Tibial nerve (tissue), 3 donors: ENCODE data around the gene WDR45B.

Experiments
- POLR2A ChIP-seq, 2 donors: fragments of 450-650 bp; IDR thresholded peaks; one replicate each; pipeline ENCODE4 v1.6.1; 2017; ENCODE audit warnings: antibody characterized with exemption in 2 of 2, mild to moderate bottlenecking in 2 of 2, moderate library complexity in 2 of 2
- TF ChIP-seq, protein P1 (sequence below), 5 experiments: fragments of 200-600 bp in 3 of 5; fragments of 450-650 bp in 2 of 5; sonication (generic) in 3 of 5; IDR thresholded peaks; one replicate each; pipeline ENCODE4 v1.5.1; 2016 to 2019; ENCODE audit warnings: antibody characterized with exemption in 5 of 5, mild to moderate bottlenecking in 3 of 5, moderate library complexity in 2 of 5

GRCh38 chr17:82696916-82697807, 48.9 kb upstream of the WDR45B start:
- peak in 1 of 2 donors; percentile 10 for TF ChIP-seq POLR2A (IDR thresholded peaks at IDR 0.05)
- TF ChIP-seq, protein P1, sequence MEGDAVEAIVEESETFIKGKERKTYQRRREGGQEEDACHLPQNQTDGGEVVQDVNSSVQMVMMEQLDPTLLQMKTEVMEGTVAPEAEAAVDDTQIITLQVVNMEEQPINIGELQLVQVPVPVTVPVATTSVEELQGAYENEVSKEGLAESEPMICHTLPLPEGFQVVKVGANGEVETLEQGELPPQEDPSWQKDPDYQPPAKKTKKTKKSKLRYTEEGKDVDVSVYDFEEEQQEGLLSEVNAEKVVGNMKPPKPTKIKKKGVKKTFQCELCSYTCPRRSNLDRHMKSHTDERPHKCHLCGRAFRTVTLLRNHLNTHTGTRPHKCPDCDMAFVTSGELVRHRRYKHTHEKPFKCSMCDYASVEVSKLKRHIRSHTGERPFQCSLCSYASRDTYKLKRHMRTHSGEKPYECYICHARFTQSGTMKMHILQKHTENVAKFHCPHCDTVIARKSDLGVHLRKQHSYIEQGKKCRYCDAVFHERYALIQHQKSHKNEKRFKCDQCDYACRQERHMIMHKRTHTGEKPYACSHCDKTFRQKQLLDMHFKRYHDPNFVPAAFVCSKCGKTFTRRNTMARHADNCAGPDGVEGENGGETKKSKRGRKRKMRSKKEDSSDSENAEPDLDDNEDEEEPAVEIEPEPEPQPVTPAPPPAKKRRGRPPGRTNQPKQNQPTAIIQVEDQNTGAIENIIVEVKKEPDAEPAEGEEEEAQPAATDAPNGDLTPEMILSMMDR (IDR thresholded peaks at IDR 0.05): no peak
